H1 (cell line): ENCODE results near the gene FAM81B. TPM values are rescaled to one million over a fixed set of nuclear protein-coding genes. Genes with fewer than 3 reads are reported as not detected.

ENCODE experiments used
- CTCF ChIA-PET: fragments of 300-600 bp; sonication (Branson Sonifier 250); formaldehyde crosslinking; loops from one replicate; lab custom pipeline; 2021; ENCODE audit not compliant: partially characterized antibody; lab: Charles Lee
- POLR2A ChIA-PET: fragments of 300-600 bp; sonication (Branson Sonifier 250); formaldehyde crosslinking; loops from one replicate; lab custom pipeline; 2021; ENCODE audit warnings: inconsistent platforms; ENCODE audit not compliant: partially characterized antibody; lab: Charles Lee
- DNase-seq, 2 experiments: peaks; one replicate each; pipeline versions ENCODE4 v3.0.0 to v3.0.0-alpha.2; 2010 to 2022; ENCODE audit warnings: low spot score in 2 of 2, low read depth in 1 of 2, mixed read lengths in 1 of 2
- FAIRE-seq: peaks from 2 replicates; lab custom pipeline; 2011; peaks lifted over from hg19 to GRCh38; lab: Jason Lieb, UNC
- H2AFZ ChIP-seq: 2 replicates; pipeline ENCODE4 v1.8.1; 2012; ENCODE audit warnings: low read length, inconsistent platforms
- H2AK5ac ChIP-seq: 2 replicates; pipeline ENCODE4 v1.6.1; 2013; ENCODE audit warnings: low read depth, low read length
- H2BK120ac ChIP-seq: replicated peaks from 2 replicates; pipeline ENCODE3; 2013; ENCODE audit warnings: low read depth, low read length, inconsistent platforms
- H2BK12ac ChIP-seq: 2 replicates; pipeline ENCODE4 v1.6.1; 2013; ENCODE audit warnings: low read depth, low read length
- H2BK15ac ChIP-seq: 2 replicates; pipeline ENCODE4 v1.6.1; 2013; ENCODE audit warnings: low read length
- H2BK20ac ChIP-seq: 2 replicates; pipeline ENCODE4 v1.6.1; 2013; ENCODE audit warnings: low read length
- H2BK5ac ChIP-seq: 2 replicates; pipeline ENCODE4 v1.6.1; 2013; ENCODE audit warnings: low read depth, low read length
- H3K14ac ChIP-seq: 2 replicates; pipeline ENCODE4 v1.6.1; 2013; ENCODE audit warnings: inconsistent platforms; ENCODE audit not compliant: insufficient read length
- H3K18ac ChIP-seq: 2 replicates; pipeline ENCODE4 v1.6.1; 2013; ENCODE audit warnings: low read length; ENCODE audit errors: extremely low read depth
- H3K23ac ChIP-seq: 2 replicates; pipeline ENCODE4 v1.6.1; 2013; ENCODE audit warnings: inconsistent platforms; ENCODE audit not compliant: insufficient read length
- H3K23me2 ChIP-seq: 2 replicates; pipeline ENCODE4 v1.6.1; 2013; ENCODE audit warnings: low read depth, low read length
- H3K27ac ChIP-seq: 2 replicates; pipeline ENCODE4 v1.6.1; 2011; ENCODE audit warnings: low read depth, low read length, inconsistent platforms
- H3K27me3 ChIP-seq, 4 experiments: replicated peaks in 1 of 4; 1 replicate in 1 of 4; 2 replicates in 3 of 4; pipeline versions ENCODE4 v1.6.1 to v1.8.1; 2011 to 2013; ENCODE audit warnings: low read length in 3 of 4, mild to moderate bottlenecking in 3 of 4, inconsistent platforms in 2 of 4, mixed read lengths in 2 of 4, moderate library complexity in 1 of 4; ENCODE audit not compliant: control insufficient read depth in 3 of 4, insufficient read depth in 3 of 4; ENCODE audit errors: extremely low read depth in 1 of 4
- H3K36me3 ChIP-seq, 4 experiments: 2 replicates each; pipeline versions ENCODE4 v1.6.1 to v1.8.1; 2011 to 2013; ENCODE audit warnings: mild to moderate bottlenecking in 4 of 4, low read length in 3 of 4, moderate library complexity in 2 of 4, control low read depth in 1 of 4, inconsistent platforms in 1 of 4; ENCODE audit not compliant: insufficient read depth in 4 of 4, control insufficient read depth in 2 of 4
- H3K4ac ChIP-seq: replicated peaks from 2 replicates; pipeline ENCODE3; 2013; ENCODE audit warnings: low read length, low read depth, mixed read lengths, inconsistent platforms; ENCODE audit not compliant: insufficient read length
- H3K4me1 ChIP-seq, 4 experiments: replicated peaks in 1 of 4; 1 replicate in 1 of 4; 2 replicates in 3 of 4; pipeline versions ENCODE4 v1.6.1 to v1.8.1; 2011 to 2013; ENCODE audit warnings: low read length in 3 of 4, inconsistent platforms in 2 of 4, mixed read lengths in 1 of 4; ENCODE audit not compliant: insufficient read depth in 4 of 4, control insufficient read depth in 3 of 4
- H3K4me2 ChIP-seq, 2 experiments: 2 replicates each; pipeline versions ENCODE4 v1.6.1 to v1.8.1; 2011 to 2013; ENCODE audit warnings: low read depth in 2 of 2, low read length in 2 of 2, control low read depth in 1 of 2, inconsistent platforms in 1 of 2, mild to moderate bottlenecking in 1 of 2; ENCODE audit not compliant: insufficient read depth in 1 of 2
- H3K4me3 ChIP-seq, 4 experiments: fragments of 200-600, 300-600 bp in 1 of 4; sonication (generic), shearing (Covaris generic), sonication (Bioruptor Twin) in 1 of 4; 2 replicates each; pipeline versions ENCODE4 v1.5.1 to v1.8.1; 2011 to 2016; ENCODE audit warnings: low read length in 4 of 4, low read depth in 3 of 4, control low read depth in 2 of 4, inconsistent platforms in 2 of 4, mild to moderate bottlenecking in 2 of 4, mixed read lengths in 1 of 4, moderate library complexity in 1 of 4; ENCODE audit not compliant: insufficient read depth in 2 of 4; ENCODE audit errors: extremely low read depth in 1 of 4
- H3K56ac ChIP-seq: replicated peaks from 2 replicates; pipeline ENCODE3; 2013; ENCODE audit warnings: low read depth, mild to moderate bottlenecking, mixed read lengths, low read length, inconsistent platforms; ENCODE audit not compliant: insufficient read length
- H3K79me1 ChIP-seq: 2 replicates; pipeline ENCODE4 v1.6.1; 2013; ENCODE audit warnings: low read depth, low read length, control low read depth
- H3K79me2 ChIP-seq, 2 experiments: 2 replicates each; pipeline versions ENCODE4 v1.6.1 to v1.8.1; 2012 to 2013; ENCODE audit warnings: low read length in 2 of 2, mild to moderate bottlenecking in 2 of 2, inconsistent platforms in 1 of 2; ENCODE audit not compliant: insufficient read depth in 2 of 2, control insufficient read depth in 1 of 2
- H3K9ac ChIP-seq, 4 experiments: replicated peaks in 1 of 4; 1 replicate in 1 of 4; 2 replicates in 3 of 4; pipeline versions ENCODE4 v1.6.1 to v1.8.1; 2011 to 2013; ENCODE audit warnings: low read depth in 3 of 4, low read length in 3 of 4, control low read depth in 2 of 4, mild to moderate bottlenecking in 2 of 4, moderate library complexity in 2 of 4, inconsistent platforms in 1 of 4; ENCODE audit errors: extremely low read depth in 1 of 4
- H3K9me3 ChIP-seq, 2 experiments: 2 replicates each; pipeline versions ENCODE4 v1.6.1 to v1.8.1; 2012 to 2013; ENCODE audit warnings: mild to moderate bottlenecking in 2 of 2, moderate library complexity in 2 of 2, control low read depth in 1 of 2, inconsistent platforms in 1 of 2, low read depth in 1 of 2, low read length in 1 of 2, mixed read lengths in 1 of 2; ENCODE audit not compliant: insufficient read depth in 2 of 2
- H4K20me1 ChIP-seq, 2 experiments: replicated peaks in 1 of 2; 2 replicates each; pipeline versions ENCODE3 to v1.8.1; 2011 to 2013; ENCODE audit warnings: inconsistent platforms in 2 of 2, low read length in 2 of 2, mild to moderate bottlenecking in 1 of 2; ENCODE audit not compliant: insufficient read depth in 2 of 2, control insufficient read depth in 1 of 2
- H4K5ac ChIP-seq: 2 replicates; pipeline ENCODE4 v1.6.1; 2013; ENCODE audit warnings: low read length, low read depth, mixed read lengths, inconsistent platforms; ENCODE audit not compliant: insufficient read length
- H4K8ac ChIP-seq: 2 replicates; pipeline ENCODE4 v1.8.0; 2013; ENCODE audit warnings: mild to moderate bottlenecking, moderate library complexity, low read length, inconsistent platforms; ENCODE audit not compliant: insufficient read depth; ENCODE audit errors: extremely low read depth
- H4K91ac ChIP-seq: replicated peaks from 2 replicates; pipeline ENCODE3; 2013; ENCODE audit warnings: low read length, mixed read lengths, inconsistent platforms; ENCODE audit not compliant: insufficient read length
- CEBPB ChIP-seq: IDR thresholded peaks from 2 replicates; pipeline ENCODE4 v1.6.1; 2012; ENCODE audit warnings: low read depth, low read length
- E2F6 ChIP-seq: IDR thresholded peaks from 2 replicates; pipeline ENCODE4 v1.6.1; 2012; ENCODE audit warnings: inconsistent platforms
- EGR1 ChIP-seq: IDR thresholded peaks from 2 replicates; pipeline ENCODE4 v1.6.1; 2011; ENCODE audit warnings: low read depth, low read length, borderline replicate concordance
- NRF1 ChIP-seq: IDR thresholded peaks from 2 replicates; pipeline ENCODE4 v1.6.1; 2011; ENCODE audit warnings: mild to moderate bottlenecking, low read depth, low read length, improper control_type of control experiment
- POLR2AphosphoS5 ChIP-seq: IDR thresholded peaks from 2 replicates; pipeline ENCODE4 v1.6.1; 2011; ENCODE audit warnings: low read depth, low read length
- RFX5 ChIP-seq: IDR thresholded peaks from 2 replicates; pipeline ENCODE4 v1.6.1; 2011; ENCODE audit warnings: low read depth, low read length, improper control_type of control experiment, borderline replicate concordance
- RNF2 ChIP-seq: fragments of 200-900, 300-1000 bp; sonication (generic); IDR thresholded peaks from 2 replicates; pipeline ENCODE4 v1.7.1; 2016; ENCODE audit warnings: borderline replicate concordance, low read depth, mild to moderate bottlenecking, antibody characterized with exemption, low read length; ENCODE audit not compliant: poor library complexity, severe bottlenecking; ENCODE audit errors: missing control alignments
- SP1 ChIP-seq: IDR thresholded peaks from 2 replicates; pipeline ENCODE4 v1.6.1; 2011; ENCODE audit warnings: low read depth, low read length
- SP2 ChIP-seq: IDR thresholded peaks from 2 replicates; pipeline ENCODE4 v1.6.1; 2012; ENCODE audit warnings: mild to moderate bottlenecking, low read length, inconsistent platforms
- SUZ12 ChIP-seq: fragments of 200-600 bp; sonication (generic); IDR thresholded peaks from 2 replicates; pipeline ENCODE4 v1.6.1; 2012; ENCODE audit warnings: mild to moderate bottlenecking, inconsistent platforms, low read length, moderate library complexity, mixed read lengths
- TBP ChIP-seq: IDR thresholded peaks from 2 replicates; pipeline ENCODE4 v1.6.1; 2011; ENCODE audit warnings: low read depth, low read length, improper control_type of control experiment
- YY1 ChIP-seq: IDR thresholded peaks from 2 replicates; pipeline ENCODE4 v1.6.1; 2011; ENCODE audit warnings: low read depth, mild to moderate bottlenecking, low read length
- WGBS, 2 experiments: shearing (Covaris generic) in 1 of 2; methylation state at CpG; one replicate each; pipeline versions ENCODE4 v1.1.6 to v1.1.7; 2013 to 2015; ENCODE audit warnings: low lambda C conversion rate in 2 of 2, mixed read lengths in 2 of 2, inconsistent platforms in 1 of 2, low coverage in 1 of 2, missing lambda C conversion rate in 1 of 2; ENCODE audit not compliant: insufficient replicate concordance in 2 of 2, insufficient coverage in 1 of 2, insufficient read length in 1 of 2; ENCODE audit errors: extremely low coverage in 1 of 2, missing lambda C conversion rate in 1 of 2; 5-methylcytosine and 5-hydroxymethylcytosine counted together
- polyA plus RNA-seq, 7 experiments: library from polyadenylated mRNA; depleted of rRNA in 3 of 7; stranded (reverse) in 5 of 7; unstranded in 2 of 7; fragments of >200 nt in 5 of 7; fragments of 200-250 nt in 2 of 7; gene quantifications; 1 replicate in 5 of 7; 2 replicates in 1 of 7; 4 replicates in 1 of 7; pipeline versions ENCODE4 v1.2.1 to v1.2.3, GENCODE V29; 2011 to 2013; ENCODE audit warnings: missing spikeins in 2 of 7, mixed read lengths in 2 of 7
- total RNA-seq: library from RNA; stranded (reverse); fragmentation: NEBNext Ultra II Directional; extraction: Animal tissue kit (Norgen Biotek cat#: 25700); gene quantifications from 2 replicates; pipeline ENCODE4 v1.2.1, GENCODE V29; 2021

The FAM81B gene
- total and polyA plus RNA-seq, 2 of the 8 experiments (the other 6 are each of a cell fraction or from before 2014, with no cell fraction given): not detected

GRCh38 chr5:95426227-95426626 is 35.1 kb downstream of the FAM81B start:
- Histone ChIP-seq H3K14ac (no peak overlapping the region), H2BK120ac (no peak overlapping the region), H3K56ac (no peak overlapping the region), H3K9ac (no peak overlapping the region; a peak in 1 of 7 replicates), H4K5ac (no peak overlapping the region), H2AFZ (no peak overlapping the region), H3K4ac (no peak overlapping the region), H2BK15ac (no peak overlapping the region), H4K91ac (no peak overlapping the region), H2BK5ac (no peak overlapping the region), H3K79me2 (no peaks in the 10 kb centered on the region), H3K27ac (no peak overlapping the region), H4K8ac (no peak overlapping the region), H3K9me3 (no peaks in the 10 kb centered on the region), H3K27me3 (no peaks in the 10 kb centered on the region), H3K4me2 (no peak overlapping the region), H3K23me2 (no peaks in the 10 kb centered on the region), H3K4me1 (no peaks in the 10 kb centered on the region), H3K18ac (no peak overlapping the region), H3K23ac (no peak overlapping the region), H2AK5ac (no peak overlapping the region), H2BK20ac (no peak overlapping the region), H3K36me3 (no peaks in the 10 kb centered on the region), H2BK12ac (no peak overlapping the region), H3K4me3 (no peak overlapping the region), H3K79me1 (no peaks in the 10 kb centered on the region), H4K20me1 (no peaks in the 10 kb centered on the region)
- DNase-seq (no peak), FAIRE-seq (no peak)
- POLR2A ChIA-PET: no interaction called here
- whole genome bisulfite sequencing, 2 experiments: 76% methylated on average over 5 of the region's 5 CpGs; no CpG with 5 or more reads in 1 of the 2 experiments
- CTCF ChIA-PET: interaction anchor here (1.1 kb wide), 1 partner anchor 10 kb away, joined by 3 read pairs; no protein-coding TSS in a partner anchor
- TF ChIP-seq POLR2AphosphoS5 (no peak), TBP (no peak), EGR1 (no peak), RNF2 (no peak), CEBPB (no peak), SP1 (no peak), YY1 (no peak), SP2 (no peak), RFX5 (no peak), E2F6 (no peak), SUZ12 (no peak), NRF1 (no peak)
